Parathyroid adenoma (tissue), 2 donors: ENCODE measurements around the gene LEMD3.

Experiments used
- H2AFZ ChIP-seq: fragments of 300-600 bp; sonication (generic); one replicate; pipeline ENCODE4 v1.7.0; 2017; ENCODE audit warnings: antibody characterized with exemption, mild to moderate bottlenecking
- H3K27ac ChIP-seq: fragments of 300-600 bp; sonication (generic); one replicate; pipeline ENCODE4 v1.7.0; 2017
- H3K27me3 ChIP-seq: fragments of 300-600 bp; sonication (generic); one replicate; pipeline ENCODE4 v1.7.0; 2017; ENCODE audit warnings: low read length; ENCODE audit not compliant: control insufficient read depth, insufficient read depth
- H3K36me3 ChIP-seq: fragments of 300-600 bp; sonication (generic); one replicate; pipeline ENCODE4 v1.7.0; 2017; ENCODE audit warnings: low read length; ENCODE audit not compliant: control insufficient read depth, insufficient read depth
- H3K4me1 ChIP-seq: fragments of 300-600 bp; sonication (generic); one replicate; pipeline ENCODE4 v1.7.0; 2017; ENCODE audit warnings: control low read depth
- H3K4me2 ChIP-seq: fragments of 300-600 bp; sonication (generic); one replicate; pipeline ENCODE4 v1.7.0; 2017; ENCODE audit warnings: low read length
- H3K4me3 ChIP-seq: fragments of 300-600 bp; sonication (generic); one replicate; pipeline ENCODE4 v1.7.0; 2017; ENCODE audit warnings: low read depth, low read length
- H3K79me2 ChIP-seq: fragments of 300-600 bp; sonication (generic); one replicate; pipeline ENCODE4 v1.7.0; 2017; ENCODE audit warnings: control low read depth
- H3K9ac ChIP-seq: fragments of 300-600 bp; sonication (generic); one replicate; pipeline ENCODE4 v1.7.0; 2017; ENCODE audit warnings: mild to moderate bottlenecking
- H3K9me3 ChIP-seq: fragments of 300-600 bp; sonication (generic); one replicate; pipeline ENCODE4 v1.7.0; 2017; ENCODE audit warnings: low read length; ENCODE audit not compliant: control insufficient read depth
- TF ChIP-seq, protein P1 (sequence below): fragments of 300-600 bp; sonication (generic); IDR thresholded peaks from one replicate; pipeline ENCODE4 v1.7.0; 2017; ENCODE audit warnings: antibody characterized with exemption, mild to moderate bottlenecking
- donor health status: primary hyperparathyroidism.

Gene LEMD3

DNA sequence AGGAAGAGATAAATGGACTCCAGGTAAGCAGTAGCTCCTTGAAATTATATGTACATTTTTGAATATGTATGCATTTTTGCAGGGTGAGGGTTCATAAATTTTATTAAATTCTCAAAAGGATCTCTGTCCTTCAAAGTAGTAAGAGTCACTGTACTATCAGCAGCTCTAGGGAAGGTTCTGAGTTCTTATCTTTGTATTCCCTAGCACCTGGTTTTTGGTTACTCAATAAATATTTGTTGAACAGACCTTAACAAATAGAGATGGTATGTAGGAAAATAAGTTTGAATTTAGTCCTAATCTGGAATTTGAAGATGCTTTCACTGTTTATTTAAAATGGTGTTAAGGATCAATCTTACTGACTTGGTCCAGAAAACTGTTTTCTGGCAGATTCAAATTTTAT is 18.3 kb downstream of the LEMD3 start:
- Histone ChIP-seq H3K4me3 (no peak overlapping the region), H3K79me2 (peaks cover 21% of the 10 kb centered on the region), H3K9me3 (no peaks in the 10 kb centered on the region), H3K4me1 (no peaks in the 10 kb centered on the region), H3K27me3 (no peaks in the 10 kb centered on the region), H3K36me3 (no peaks in the 10 kb centered on the region), H3K9ac (no peak overlapping the region), H3K4me2 (no peak overlapping the region), H2AFZ (no peak overlapping the region), H3K27ac (no peak overlapping the region)
- TF ChIP-seq, protein P1, sequence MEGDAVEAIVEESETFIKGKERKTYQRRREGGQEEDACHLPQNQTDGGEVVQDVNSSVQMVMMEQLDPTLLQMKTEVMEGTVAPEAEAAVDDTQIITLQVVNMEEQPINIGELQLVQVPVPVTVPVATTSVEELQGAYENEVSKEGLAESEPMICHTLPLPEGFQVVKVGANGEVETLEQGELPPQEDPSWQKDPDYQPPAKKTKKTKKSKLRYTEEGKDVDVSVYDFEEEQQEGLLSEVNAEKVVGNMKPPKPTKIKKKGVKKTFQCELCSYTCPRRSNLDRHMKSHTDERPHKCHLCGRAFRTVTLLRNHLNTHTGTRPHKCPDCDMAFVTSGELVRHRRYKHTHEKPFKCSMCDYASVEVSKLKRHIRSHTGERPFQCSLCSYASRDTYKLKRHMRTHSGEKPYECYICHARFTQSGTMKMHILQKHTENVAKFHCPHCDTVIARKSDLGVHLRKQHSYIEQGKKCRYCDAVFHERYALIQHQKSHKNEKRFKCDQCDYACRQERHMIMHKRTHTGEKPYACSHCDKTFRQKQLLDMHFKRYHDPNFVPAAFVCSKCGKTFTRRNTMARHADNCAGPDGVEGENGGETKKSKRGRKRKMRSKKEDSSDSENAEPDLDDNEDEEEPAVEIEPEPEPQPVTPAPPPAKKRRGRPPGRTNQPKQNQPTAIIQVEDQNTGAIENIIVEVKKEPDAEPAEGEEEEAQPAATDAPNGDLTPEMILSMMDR: no peak

DNA sequence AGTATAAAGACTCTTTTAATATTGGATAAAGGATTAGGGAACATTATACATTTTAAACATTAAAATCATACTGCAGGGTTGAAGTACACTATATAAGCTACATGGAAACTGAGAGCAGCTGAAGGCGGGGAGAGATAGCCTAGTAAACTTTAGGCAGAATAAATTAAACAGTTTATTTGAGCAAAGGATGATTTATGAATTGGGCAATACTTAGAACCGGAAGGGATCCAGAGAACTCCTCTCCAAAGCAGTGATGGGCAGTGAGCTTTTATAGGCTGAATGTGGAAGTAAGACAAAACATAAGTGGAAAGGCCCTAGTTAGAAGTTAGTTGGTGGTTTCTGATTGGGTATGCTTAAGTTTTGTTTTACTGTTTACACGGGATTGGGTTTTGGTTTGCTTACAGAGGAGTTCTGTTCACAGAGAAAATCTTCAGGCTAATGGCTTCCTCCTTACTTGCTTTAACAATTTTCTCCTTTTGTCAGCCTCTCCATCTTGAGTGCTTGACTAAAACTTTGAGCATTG is 18.9 kb downstream of the LEMD3 start:
- Histone ChIP-seq H3K79me2 (peaks cover 21% of the 10 kb centered on the region), H3K27me3 (no peaks in the 10 kb centered on the region), H3K36me3 (no peaks in the 10 kb centered on the region), H3K4me3 (no peak overlapping the region), H3K9me3 (no peaks in the 10 kb centered on the region), H2AFZ (no peak overlapping the region), H3K9ac (no peak overlapping the region), H3K4me2 (no peak overlapping the region), H3K4me1 (no peaks in the 10 kb centered on the region), H3K27ac (no peak overlapping the region)
- TF ChIP-seq, protein P1: no peak

DNA sequence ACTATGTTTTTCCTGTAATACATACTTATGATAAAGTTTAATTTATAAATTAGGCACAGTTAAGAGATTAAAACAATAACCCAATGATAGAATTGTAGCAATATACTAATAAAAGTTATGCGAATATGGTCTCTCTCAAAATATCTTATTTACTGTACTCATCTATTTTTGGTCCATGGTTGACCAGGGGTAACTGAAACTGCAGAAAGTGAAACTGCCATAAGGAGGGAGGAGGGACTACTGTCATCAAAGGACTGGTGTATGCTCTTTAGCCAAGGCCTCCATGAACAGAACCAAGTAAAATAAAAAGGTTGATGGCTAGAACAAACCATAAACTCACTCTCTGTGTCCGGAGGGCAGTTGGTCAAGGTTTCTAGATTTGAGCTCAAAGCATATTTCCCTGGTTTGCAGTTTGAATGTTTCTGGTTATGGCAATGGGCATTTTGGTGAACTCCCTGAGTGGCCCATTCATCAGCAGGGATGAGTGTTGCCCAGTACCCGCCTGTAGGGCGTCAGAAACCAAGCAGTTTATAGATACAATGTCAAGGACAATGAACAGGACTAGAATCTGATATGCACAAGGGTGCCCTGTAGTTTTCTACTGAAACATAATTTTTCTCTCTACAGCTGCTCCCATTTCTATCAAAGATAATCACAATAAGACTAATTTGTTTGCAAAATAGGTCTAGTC is 19.8 kb downstream of the LEMD3 start:
- peaks cover 19% of the 10 kb centered on the region for H3K79me2 ChIP-seq
- H3K4me3 ChIP-seq: no peak overlapping the region
- no peaks in the 10 kb centered on the region for H3K36me3 ChIP-seq
- H3K4me2 ChIP-seq: no peak overlapping the region
- no peak overlapping the region for H2AFZ ChIP-seq
- no peaks in the 10 kb centered on the region for H3K27me3 ChIP-seq
- H3K4me1 ChIP-seq: no peaks in the 10 kb centered on the region
- H3K27ac ChIP-seq: no peak overlapping the region
- no peaks in the 10 kb centered on the region for H3K9me3 ChIP-seq
- H3K9ac ChIP-seq: no peak overlapping the region
- TF ChIP-seq, protein P1: no peak

DNA sequence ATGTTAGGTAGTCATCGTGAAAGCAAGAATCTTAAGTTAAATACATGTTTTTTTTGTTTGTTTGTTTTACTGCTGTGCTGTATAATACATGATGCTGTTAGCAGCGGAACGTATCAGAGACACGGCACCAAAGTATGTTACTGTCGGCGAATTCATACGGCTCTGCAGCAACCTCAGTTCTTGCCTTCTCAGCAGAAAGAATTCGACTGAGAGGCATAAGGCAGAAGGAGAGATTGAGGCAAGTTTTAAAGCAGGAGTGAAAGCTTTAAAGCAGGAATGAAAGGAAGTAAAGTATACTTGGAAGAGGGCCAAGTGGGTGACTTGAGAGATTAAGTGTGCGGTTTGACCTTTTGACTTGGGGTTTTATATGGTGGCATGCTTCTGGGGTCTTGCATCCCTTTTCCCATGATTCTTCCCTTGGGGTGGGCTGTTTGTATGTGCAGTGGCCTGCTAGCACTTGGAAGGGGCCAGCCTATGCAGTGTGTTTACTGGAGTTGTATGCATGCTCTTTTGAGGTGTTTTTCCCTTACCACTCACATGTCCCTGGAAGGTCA is 23.7 kb downstream of the LEMD3 start:
- Histone ChIP-seq H3K9ac (no peak overlapping the region), H2AFZ (no peak overlapping the region), H3K79me2 (peaks cover 18% of the 10 kb centered on the region), H3K4me2 (no peak overlapping the region), H3K36me3 (no peaks in the 10 kb centered on the region), H3K4me3 (no peak overlapping the region), H3K27me3 (no peaks in the 10 kb centered on the region), H3K27ac (no peak overlapping the region), H3K4me1 (no peaks in the 10 kb centered on the region), H3K9me3 (no peaks in the 10 kb centered on the region)
- TF ChIP-seq, protein P1: no peak

DNA sequence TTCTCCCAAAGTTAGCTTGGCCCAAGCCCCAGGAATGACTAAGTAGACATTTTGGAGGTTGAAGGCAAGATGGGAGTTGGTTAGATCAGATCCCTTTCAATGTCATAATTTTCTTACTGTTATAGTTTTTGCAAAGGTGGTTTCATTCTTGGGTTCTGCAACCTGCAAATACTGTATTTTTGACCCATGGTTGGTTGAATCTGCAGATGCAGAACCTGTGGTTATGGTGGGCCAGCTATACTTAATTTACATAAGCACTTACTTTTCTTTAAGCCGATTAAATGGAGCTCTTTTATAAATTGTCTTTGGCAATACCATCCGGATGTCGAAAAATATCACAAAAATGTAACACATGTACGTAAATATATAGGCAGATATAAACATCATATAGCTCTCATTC is 25.6 kb downstream of the LEMD3 start:
- Histone ChIP-seq H3K27ac (no peak overlapping the region), H3K36me3 (no peaks in the 10 kb centered on the region), H3K9me3 (no peaks in the 10 kb centered on the region), H3K4me1 (no peaks in the 10 kb centered on the region), H3K9ac (no peak overlapping the region), H3K27me3 (no peaks in the 10 kb centered on the region), H2AFZ (no peak overlapping the region), H3K4me2 (no peak overlapping the region), H3K79me2 (peaks cover 12% of the 10 kb centered on the region), H3K4me3 (no peak overlapping the region)
- TF ChIP-seq, protein P1: no peak
